Inflammatory macrophage treated with lipopolysaccharide for 4 hours (primary cell): ENCODE results near the gene FKBP6.
"Not testable (repeated sequence)": the region's sequence is repeated elsewhere in the genome, so short reads cannot be mapped to it uniquely, and the experiment has no call there.

Experiments
- DNase-seq: peaks from one replicate; pipeline ENCODE4 v3.0.0-alpha.2; 2020

Gene FKBP6

GRCh38 chr7:73327922-73328321, at the start of gene FKBP6, which contains the start of gene TRIM50:
Gene FKBP6 (plus strand): TSS chr7:73328161. CDS start chr7:73328429, 268 bp downstream.
Gene TRIM50 (minus strand): TSS chr7:73328082. CDS start chr7:73324787, 3,295 bp downstream.
- DNase-seq: not testable (repeated sequence)

- DNase-seq: not testable (repeated sequence)
These were observed 30.7 kb upstream of the FKBP6 start for GRCh38 chr7:73297235-73297634.

- not testable (repeated sequence) for DNase-seq
These were observed 30.3 kb upstream of the FKBP6 start for GRCh38 chr7:73297706-73298105.

GRCh38 chr7:73299812-73300211, 28.1 kb upstream of the FKBP6 start:
- DNase-seq: not testable (repeated sequence)

GRCh38 chr7:73301108-73301507, 26.9 kb upstream of the FKBP6 start:
- not testable (repeated sequence) for DNase-seq

- not testable (repeated sequence) for DNase-seq
These were observed 25.1 kb upstream of the FKBP6 start for GRCh38 chr7:73302846-73303245.

GRCh38 chr7:73303546-73303945, 24.4 kb upstream of the FKBP6 start:
- DNase-seq: no peak

- no peak for DNase-seq
These were observed 23.9 kb upstream of the FKBP6 start for GRCh38 chr7:73304071-73304470.

GRCh38 chr7:73304612-73305387, 23.2 kb upstream of the FKBP6 start:
- peak; percentile 34 for DNase-seq

GRCh38 chr7:73307436-73307835, 20.5 kb upstream of the FKBP6 start:
- DNase-seq: no peak

GRCh38 chr7:73308074-73308664, 19.8 kb upstream of the FKBP6 start:
- DNase-seq: no peak

- peak; percentile 88 for DNase-seq
These were observed 19.2 kb upstream of the FKBP6 start, which contains the start of gene NSUN5 for GRCh38 chr7:73308665-73309214. Gene NSUN5 (minus strand): TSS chr7:73308826. CDS start chr7:73308790, 36 bp downstream.

- not testable (repeated sequence) for DNase-seq
These were observed 16.5 kb upstream of the FKBP6 start for GRCh38 chr7:73311421-73311820.

- DNase-seq: no peak
These were observed 15.0 kb upstream of the FKBP6 start for GRCh38 chr7:73312831-73313520.

- no peak for DNase-seq
These were observed 14.4 kb upstream of the FKBP6 start for GRCh38 chr7:73313521-73313906.

- no peak for DNase-seq
These were observed 13.7 kb upstream of the FKBP6 start for GRCh38 chr7:73314271-73314670.

GRCh38 chr7:73316521-73316920, 11.4 kb upstream of the FKBP6 start:
- DNase-seq: no peak

GRCh38 chr7:73318656-73319204, 9.2 kb upstream of the FKBP6 start:
- DNase-seq: not testable (repeated sequence)

GRCh38 chr7:73319541-73319940, 8.4 kb upstream of the FKBP6 start:
- DNase-seq: not testable (repeated sequence)

GRCh38 chr7:73320009-73320408, 8.0 kb upstream of the FKBP6 start:
- not testable (repeated sequence) for DNase-seq

GRCh38 chr7:73323434-73324080, 4.4 kb upstream of the FKBP6 start:
- not testable (repeated sequence) for DNase-seq
